ENCODE measurements around the gene EFEMP2.

The EFEMP2 gene

GRCh38 chr11:65872586-65873317 lies at the start of gene EFEMP2:
EFEMP2 (minus strand) TSS chr11:65872800; CDS start chr11:65872354, 446 bp downstream.
- FAIRE-seq, result no peak

GRCh38 chr11:65921876-65922275 lies 49.3 kb upstream of the EFEMP2 start:
- no peak for FAIRE-seq

- FAIRE-seq, result no peak
Measured at GRCh38 chr11:65921033-65921555, 48.5 kb upstream of the EFEMP2 start.

GRCh38 chr11:65920372-65920802 lies 47.8 kb upstream of the EFEMP2 start:
- no peak for FAIRE-seq

GRCh38 chr11:65919573-65920371 lies 47.2 kb upstream of the EFEMP2 start:
- no peak for FAIRE-seq

GRCh38 chr11:65919141-65919572 lies 46.6 kb upstream of the EFEMP2 start, which contains the start of gene DRAP1:
DRAP1 (plus strand) TSS chr11:65919426; CDS start chr11:65919502, 76 bp downstream.
- no peak for FAIRE-seq

GRCh38 chr11:65918211-65919140 lies 45.9 kb upstream of the EFEMP2 start, which contains the start of gene C11orf68:
C11orf68 (minus strand) TSS chr11:65919062; CDS start chr11:65919031, 31 bp downstream.
- FAIRE-seq, result no peak

- FAIRE-seq, result no peak
Measured at GRCh38 chr11:65917434-65918210, 45.0 kb upstream of the EFEMP2 start.

GRCh38 chr11:65917077-65917433 lies 44.5 kb upstream of the EFEMP2 start:
- FAIRE-seq, result no peak

- FAIRE-seq, result no peak
Measured at GRCh38 chr11:65916391-65916790, 43.8 kb upstream of the EFEMP2 start.

GRCh38 chr11:65915821-65916251 lies 43.2 kb upstream of the EFEMP2 start:
- FAIRE-seq, result no peak

- FAIRE-seq, result no peak
Measured at GRCh38 chr11:65915101-65915820, 42.7 kb upstream of the EFEMP2 start.

- no peak for FAIRE-seq
Measured at GRCh38 chr11:65912845-65913244, 40.2 kb upstream of the EFEMP2 start.

- FAIRE-seq, result no peak
Measured at GRCh38 chr11:65911682-65912568, 39.3 kb upstream of the EFEMP2 start.

- no peak for FAIRE-seq
Measured at GRCh38 chr11:65907878-65908277, 35.3 kb upstream of the EFEMP2 start.

GRCh38 chr11:65906602-65907001 lies 34.0 kb upstream of the EFEMP2 start:
- no peak for FAIRE-seq

- FAIRE-seq, result no peak
Measured at GRCh38 chr11:65903715-65904114, 31.1 kb upstream of the EFEMP2 start.

GRCh38 chr11:65903068-65903481 lies 30.5 kb upstream of the EFEMP2 start:
- FAIRE-seq, result no peak

- FAIRE-seq, result no peak
Measured at GRCh38 chr11:65900899-65901180, 28.2 kb upstream of the EFEMP2 start.
